Subcutaneous preadipocyte (primary cell): ENCODE data around the gene UGT8. TPM values are rescaled to one million over a fixed set of nuclear protein-coding genes. Genes with fewer than 3 reads are reported as not detected.

Source experiments
- small RNA-seq: library from RNA; depleted of rRNA; stranded (forward); fragments of <200 nt; gene quantifications from one replicate; pipeline ENCODE3, GENCODE V24; 2012
- total RNA-seq: library from RNA; depleted of rRNA; stranded (reverse); fragments of >200 nt; gene quantifications from 2 replicates; pipeline ENCODE4 v1.2.3, GENCODE V29; 2012

Gene UGT8
- total RNA-seq = under 0.01 TPM in 1 of 2 replicates, not detected in the other

DNA sequence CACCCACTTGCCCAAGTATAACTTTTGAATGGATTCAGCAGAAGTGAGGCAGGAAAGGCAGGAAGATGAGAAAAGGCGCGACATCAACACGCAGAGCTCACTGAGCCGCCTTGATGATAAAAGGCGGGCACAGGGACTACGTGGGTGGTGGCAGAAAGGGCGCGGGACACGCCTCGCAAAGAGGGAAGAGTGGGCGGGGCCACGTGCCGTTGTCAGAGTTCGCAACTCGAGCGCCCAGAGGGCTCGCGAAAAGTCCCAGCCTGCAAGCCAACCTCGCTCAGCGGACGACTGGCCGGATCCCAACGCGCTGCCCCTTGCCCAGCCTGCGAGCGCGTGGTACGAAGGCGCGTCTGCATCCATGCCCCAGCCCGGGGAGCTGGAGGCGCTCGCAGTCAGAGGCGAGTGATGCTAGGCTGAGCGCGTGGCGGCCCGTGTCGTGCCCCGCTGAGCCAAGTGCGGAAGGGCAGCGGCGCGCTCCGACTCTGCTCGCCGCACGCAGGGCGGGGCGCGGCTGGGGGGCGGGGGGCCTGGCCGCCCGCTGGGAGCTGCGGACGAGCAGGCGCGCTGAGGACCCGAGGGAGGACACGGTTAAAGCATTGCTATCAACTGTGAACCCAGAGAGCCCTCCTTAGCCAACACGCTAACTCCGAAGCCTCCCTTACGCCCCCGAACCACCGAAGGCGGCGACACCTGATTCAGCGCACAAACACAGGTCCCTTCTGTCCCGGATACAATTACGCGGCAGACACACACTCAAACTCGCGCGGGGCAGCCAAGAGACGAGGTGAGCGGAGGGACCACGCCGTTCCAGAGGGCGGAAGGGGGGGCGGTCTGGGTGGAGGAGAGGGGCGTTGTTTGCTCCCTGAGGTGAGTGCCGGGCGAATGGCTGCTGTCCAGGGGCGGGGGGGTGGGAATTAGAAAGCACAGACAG lies at the start of gene UGT8:
Gene UGT8, plus strand, starts transcription at position 617 of the 931 bp plus-strand sequence. CDS start 24,074 bp downstream, outside the sequence.

Small RNA genes within 50 kb of the gene (small RNA-seq; reads per million reads assigned to genes)
- gene MIR577 = not detected
